DMS53 treated with DMSO at 0.1 percent for 48 hours (cell line): ENCODE data around the gene VAT1L.

Experiments used
- DNase-seq: peaks from one replicate; lab custom pipeline; 2025; ENCODE audit not compliant: unreplicated experiment; lab: John Stamatoyannopoulos, UW

Gene VAT1L

DNA sequence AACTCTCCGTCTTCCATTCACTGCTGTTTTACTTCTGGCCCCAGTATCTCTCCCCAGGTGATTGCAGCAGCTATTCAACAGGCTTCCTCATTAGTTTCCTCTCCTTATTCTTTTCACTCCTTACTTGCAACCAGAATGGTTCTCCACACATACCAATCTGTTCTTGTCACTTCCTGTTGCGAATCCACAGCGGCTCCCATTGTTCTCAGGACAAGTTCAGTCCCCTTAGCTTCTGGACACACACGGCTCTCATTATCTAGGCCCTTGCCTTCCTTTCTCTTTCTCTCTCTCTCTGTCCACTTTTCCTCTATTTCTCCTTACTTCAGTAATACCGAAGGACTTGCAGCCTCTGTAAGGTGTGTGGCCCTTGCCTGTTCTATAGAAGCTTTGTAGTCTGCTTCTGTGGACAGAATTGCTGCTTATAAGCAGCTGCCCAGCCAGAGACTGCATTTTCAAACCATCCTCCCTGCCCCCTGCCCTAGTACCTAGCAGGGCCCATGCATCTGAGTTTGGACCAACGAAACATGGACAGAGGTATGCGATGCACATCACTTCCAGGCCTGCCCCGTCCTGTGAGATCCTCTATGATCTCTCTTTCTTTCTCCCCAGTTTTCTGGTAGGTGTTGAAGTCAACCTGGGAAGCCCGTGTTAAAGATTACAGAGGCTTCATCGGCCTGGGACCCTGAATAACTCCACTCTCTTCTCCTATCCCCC is 45.7 kb downstream of the VAT1L start:
- DNase-seq: no peak

DNA sequence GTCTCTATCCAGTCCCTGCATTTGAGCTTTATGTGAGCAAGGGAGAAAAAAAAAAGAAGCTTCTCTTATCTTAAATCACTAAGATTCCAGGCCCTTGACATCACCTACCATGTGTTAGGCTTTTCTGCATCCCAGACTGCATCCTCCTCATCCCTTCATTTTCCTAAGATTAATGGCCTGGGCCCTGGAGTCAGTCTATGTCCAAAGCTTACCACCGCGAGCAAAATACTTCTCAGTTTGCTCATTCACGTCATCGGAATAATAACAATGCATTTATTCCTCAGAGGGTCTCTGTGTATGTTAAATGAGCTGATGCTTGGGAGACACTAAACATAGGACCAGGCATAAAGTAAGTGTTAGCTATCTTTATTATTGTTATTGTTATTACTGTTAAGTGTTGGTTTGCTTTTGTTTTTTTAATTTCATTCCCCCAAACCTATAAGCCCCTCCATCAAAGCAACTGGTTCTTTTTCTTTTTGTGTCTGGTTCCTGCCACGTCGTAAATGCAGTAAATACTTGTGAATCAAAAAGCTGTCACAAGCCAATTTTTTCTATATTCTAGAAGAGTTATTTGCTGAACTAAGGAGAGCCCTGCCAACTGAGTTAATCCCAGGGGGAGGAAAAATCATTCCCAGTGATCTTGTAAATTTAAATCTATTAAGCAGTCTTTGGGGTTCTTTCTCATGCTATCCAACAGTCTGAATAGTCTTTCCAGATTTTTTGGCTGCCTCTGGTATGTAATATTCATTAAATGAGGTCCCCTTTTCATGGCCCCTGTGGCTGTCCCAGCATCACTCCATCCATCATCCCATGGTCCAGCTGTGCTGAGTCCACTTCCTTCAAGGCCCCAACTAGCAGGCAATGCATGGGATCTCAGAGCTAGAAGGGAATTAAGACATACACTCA is 46.5 kb downstream of the VAT1L start:
- DNase-seq: no peak

DNA sequence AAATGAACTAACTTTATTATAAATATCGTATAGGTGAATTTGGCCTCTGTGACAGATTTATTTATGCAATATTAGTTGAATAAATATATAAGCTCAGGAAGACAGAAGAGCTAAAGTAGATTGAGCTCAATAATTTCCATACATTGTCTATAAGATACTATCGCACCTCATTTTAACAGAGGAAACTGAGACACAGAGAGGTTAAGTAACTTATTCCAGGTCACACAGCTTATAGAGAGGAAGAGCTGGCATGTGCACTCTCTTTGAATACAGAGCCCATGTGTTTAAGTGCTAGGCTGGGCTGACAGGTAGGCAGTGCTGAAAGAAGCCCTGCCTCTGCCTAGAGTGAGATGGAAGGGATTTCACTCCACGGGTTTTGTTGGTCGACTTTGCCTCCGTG is 48.4 kb downstream of the VAT1L start:
- DNase-seq: no peak

DNA sequence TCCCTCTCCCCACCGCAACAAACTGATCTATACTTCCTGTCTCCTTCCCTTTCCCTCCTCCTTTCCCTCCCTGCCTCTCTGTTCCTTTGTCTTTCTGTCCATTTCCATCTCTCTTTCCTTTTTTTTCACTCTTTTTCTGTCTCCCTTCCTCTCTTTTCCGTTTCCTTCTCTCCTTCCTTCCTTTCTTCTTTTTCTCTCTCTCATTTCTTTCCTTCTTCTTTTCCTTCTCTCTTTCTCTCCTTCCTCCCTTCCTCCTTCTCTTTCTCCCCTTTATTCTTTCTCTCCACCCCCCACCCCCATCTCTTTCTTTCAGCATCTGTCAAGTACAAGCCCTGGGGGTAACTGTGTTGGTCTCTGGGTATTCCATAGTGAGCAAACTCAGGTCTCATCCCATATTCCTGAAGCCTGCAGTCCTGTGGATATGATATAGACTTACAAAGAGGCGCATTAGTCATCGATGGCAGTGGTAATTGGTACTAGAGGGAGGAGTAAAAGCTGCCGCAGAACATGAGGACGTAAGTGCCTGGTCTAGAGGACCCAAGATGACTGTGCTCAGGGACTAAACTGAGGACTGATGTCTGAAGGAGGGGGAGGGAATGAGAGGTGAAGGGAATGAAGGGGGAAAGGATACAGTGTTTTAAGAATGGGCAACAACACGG is 50.4 kb downstream of the VAT1L start:
- no peak for DNase-seq

DNA sequence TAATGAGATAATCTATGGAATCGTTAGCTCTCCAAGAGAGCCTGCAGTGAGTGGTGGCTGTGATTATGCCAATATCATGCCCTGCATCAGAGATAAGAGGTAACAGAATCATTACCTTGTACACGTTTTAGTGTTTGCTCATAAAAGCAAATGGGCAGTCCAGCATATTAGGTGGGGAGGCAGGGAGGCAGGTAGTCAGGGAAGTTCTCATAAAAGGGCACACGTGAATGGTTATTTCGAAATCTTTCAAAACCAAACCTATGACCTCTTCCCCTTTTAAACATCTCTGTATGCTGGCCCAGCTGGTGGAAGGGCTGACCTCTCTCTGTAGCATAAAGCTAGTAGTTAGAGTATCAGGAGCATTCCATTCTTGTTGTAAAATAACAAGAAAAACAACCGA is 51.7 kb downstream of the VAT1L start:
- DNase-seq: no peak

DNA sequence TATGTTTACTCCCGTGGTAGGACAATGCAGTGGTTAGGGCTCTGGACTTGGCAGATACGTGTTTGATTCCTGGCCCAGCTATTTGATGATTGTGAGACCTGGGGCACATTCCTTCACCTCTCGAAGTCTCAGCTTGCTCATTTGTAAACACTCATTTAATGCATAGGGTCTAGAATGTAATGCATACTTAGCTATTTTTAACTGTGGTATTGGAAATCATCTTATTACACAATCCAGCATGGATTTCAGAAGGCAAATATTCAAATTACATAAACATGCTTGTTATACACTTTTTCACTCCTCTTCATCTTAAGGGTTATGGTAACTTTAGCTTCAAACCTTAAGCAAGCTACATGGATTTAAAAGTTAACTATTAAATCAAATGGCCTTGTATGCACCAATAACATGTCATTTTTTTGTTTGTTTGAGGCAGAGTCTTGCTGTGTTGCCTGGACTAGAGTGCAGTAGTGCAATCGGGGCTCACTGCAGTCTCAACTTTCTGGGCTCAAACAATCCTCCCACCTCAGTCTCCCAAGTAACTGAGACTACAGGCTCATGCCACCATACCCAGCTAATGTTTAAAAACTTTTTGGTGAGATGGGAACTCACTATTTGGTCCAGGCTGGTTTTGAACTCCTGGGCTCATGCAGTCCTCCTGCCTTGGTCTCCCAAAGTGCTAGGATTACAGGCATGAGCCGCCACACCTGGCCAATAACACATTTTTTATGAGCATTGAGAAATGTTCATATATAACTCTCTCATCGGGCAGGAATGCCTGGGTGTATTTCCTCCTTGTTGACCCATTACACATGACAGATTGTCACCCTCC is 52.5 kb downstream of the VAT1L start:
- DNase-seq: no peak

DNA sequence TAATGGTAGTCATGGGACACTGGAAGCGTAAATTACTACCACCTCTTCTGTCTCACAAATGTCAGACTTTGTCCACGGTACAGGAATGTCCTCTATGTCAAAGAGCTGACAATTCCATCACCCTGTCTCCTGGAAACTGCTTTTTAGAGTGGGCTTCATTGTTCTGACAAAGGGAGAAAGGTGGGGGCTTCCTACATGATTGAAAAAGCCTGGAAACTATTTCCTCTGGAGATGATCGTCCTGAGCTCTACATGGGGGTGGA is 53.1 kb downstream of the VAT1L start:
- DNase-seq: no peak

DNA sequence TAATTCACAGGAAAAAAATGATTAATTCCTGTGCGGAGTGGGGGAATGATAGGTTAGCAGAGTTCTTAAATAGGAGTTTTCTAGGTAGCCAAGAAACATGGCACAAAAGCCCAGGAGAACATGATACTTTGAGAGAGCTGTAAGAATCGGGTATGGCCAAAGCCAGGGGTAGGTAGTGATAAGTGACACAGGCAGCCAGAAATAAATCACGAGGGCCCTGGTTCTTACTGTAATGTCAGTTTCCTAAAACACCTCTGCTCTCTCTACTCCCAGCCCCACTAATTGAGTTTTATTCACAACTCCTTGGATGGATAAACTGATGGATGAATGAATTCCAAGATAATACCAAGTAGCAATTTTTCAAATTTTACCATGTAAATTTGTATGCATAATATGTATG is 54.1 kb downstream of the VAT1L start:
- DNase-seq: no peak

DNA sequence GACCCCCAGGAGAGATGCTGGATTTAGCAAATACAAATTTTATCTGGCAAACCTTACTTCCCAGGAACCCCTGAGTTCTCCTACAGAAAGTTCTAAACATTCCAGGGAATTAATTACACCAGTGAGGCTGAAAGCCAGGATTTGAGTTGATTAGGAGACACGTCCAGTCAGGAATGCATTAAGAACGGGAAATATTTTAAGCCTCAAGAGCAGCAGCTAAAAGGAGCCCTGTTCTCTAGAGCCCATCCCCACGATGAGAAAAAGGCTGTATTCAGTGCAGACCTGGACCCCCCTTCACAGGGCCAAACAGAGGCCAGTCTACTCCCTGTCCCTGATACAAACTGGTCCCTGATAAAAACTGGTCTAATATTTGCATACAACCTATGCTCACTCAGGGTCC is 55.0 kb downstream of the VAT1L start:
- DNase-seq: no peak

DNA sequence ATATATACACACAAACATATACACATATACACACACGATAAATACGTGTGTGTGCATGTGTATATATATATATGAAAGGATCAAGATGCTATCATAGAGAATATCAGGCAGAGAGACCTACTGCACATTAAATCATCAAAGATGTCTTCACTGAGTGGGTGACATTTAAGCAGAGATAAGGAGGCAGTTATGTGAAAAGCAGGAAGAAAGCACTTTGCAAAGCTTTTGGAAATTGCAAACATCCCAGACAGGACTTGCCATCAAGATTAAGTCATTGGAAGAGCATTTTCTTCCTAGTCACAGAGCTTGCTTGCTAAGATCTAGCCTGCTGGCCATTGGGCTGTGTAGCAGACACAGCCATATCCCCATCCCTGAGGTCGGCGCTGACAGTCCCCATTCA is 56.4 kb downstream of the VAT1L start:
- no peak for DNase-seq

DNA sequence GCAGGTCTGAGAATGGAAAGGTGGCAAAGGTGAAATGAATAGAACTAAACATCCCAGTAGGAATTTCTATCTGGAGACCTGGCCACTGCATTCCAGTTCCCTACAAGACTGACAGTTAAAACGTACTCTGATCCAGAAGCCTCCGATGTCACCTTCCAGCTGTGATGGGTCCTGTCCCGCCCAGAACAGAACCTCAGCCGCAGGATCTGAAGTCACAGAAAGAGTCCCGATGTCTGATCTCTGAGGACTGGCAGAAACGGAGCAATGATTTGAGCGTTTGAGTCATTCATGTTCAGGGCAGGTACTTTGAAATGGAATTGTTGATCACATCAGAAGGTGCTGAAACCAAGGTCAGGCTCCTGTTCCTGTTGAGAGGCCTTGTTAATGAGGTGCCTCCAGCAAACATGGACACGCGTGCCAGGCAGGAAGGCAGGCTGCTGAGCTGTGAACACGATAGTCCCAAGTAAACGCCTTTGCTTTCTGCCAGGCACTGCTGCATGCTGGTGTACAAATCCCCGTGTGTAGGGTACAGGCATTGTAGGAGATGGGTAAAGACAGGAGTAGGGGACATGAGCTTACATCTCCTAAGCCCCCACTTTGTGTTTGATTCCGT is 61.4 kb downstream of the VAT1L start:
- no peak for DNase-seq

DNA sequence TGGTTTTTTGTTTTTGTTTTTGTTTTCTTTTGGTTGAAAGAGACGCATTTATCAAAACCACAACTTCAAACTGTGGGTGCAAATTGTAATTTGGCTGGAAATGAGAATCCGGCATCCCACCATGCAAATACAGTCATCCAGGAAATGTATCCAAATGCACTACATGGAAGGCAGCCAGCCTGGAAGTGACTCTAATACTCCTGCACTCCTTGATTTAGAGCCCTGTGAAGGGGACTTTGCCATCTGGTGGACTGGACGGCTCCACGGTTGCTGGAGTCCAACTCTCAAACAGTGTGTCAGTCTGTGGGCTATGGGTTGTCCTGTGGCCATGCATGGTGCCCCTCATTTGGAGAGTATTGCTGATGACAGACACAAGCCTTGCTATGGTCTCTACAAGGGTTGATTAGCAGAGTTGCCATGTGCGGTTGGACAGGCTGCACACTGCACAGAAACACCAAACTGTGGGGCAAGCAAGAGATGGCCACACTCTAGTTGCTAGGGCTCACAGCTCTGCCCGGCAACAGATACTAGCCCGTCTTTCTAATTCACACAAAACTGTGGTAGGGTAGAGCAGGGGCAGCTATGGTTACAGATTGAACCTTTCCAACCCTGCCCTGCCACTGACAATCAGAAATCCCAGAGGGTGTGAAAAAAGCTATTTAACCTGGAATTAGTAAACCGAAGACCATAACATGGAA is 62.4 kb downstream of the VAT1L start:
- no peak for DNase-seq

DNA sequence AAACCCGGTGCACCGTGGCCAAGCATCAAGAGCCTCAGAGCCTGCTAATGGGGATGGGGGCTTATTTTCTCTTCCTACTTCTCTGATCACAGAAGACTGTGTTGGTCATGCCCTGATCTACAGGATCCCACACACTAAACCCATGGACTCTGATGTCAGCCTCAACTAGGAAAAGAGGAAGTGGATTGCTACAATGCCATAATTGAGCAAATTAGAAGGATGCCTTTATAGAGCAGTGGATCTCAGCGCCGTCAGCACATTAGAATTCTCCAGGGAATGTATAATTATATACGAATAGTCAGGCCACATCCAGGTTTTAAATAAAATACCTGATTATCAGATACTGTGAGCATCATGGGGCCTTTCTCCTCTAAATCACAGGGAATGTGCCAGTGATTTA is 64.8 kb downstream of the VAT1L start:
- no peak for DNase-seq

DNA sequence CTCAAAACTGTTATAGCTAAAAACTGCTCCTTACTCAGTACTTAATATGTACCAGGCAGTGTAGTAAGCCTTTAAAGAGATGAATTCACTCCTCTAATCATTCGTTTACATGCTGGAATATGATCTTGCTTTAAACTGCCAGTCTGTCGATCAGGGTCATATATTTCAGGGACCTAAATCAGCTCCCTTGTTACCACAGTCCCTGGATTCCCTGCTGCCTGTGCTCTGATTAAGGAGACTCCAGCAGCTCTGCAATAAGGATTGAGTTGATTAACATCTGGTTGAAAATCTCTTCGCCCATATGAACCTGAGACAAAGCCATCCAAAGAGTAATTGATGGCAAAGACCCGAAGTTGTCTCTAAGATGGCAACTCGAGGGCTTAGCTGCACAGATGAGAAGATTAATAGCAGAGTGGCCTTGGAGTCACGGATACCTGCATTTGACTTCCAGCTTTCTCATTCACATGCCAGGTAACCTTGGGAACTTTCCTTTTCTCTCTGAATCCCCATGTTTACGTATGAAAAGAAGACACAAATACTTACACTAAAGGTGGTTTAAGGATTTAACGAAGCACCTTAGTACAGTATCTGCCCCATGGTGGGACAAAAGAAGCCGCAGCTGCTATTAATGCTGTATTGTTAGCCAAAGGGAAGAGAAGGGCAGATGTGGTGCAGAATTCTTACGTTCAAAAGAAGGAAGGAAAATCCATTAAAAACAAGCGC is 68.2 kb downstream of the VAT1L start:
- DNase-seq: no peak

DNA sequence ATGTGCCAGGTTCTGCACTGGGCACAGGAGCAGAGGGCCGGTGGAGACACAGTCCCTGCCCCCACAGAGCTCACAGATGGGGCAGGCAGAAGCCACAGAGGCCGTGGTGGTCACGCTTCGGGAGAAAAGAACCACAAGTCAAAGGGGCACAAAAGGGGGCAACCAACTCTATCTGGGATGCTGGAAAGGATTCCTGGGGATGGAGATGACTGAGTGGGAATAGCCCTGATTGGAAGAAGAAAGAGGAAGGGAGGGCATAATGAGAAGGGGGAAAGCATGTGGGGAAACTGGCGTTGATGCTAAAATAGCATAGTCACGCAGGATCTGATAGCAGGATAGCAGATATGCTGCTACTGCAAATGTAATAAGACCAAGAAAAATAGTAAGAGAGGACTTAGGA is 69.7 kb downstream of the VAT1L start:
- DNase-seq: no peak

DNA sequence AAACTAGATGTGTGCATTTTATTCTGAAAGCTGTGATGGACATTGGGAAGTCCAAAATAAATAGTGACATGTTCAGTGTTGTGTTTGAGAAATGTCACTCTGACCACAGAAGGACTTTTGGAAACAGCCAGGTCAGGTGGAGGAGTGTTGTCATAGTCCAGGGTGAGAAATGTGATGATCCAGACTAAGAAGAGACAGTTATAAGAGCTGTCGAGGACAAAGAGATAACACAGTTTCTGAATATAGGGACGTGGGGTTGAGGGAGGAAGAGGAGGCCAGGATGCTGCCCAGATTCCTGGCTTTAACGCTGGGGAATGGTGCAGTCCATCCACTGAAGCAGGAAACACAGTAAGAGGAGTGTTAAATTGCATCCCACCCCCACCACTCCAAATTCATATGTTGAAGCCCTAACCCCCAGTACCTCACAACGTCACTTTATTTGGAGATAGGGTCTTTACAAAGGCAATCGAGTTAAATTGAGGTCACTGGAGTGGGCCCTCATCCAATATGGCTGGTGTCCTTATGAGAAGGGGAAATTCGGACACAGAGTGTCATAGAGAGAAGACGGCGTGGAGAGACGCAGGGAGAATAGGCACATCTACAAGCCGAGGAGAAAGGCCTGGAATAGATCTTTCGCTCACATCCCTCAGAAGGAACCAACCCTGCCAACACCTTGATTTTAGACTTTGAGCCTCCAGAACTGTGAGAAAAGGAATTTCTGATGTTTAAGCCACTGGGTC is 71.3 kb downstream of the VAT1L start:
- no peak for DNase-seq

DNA sequence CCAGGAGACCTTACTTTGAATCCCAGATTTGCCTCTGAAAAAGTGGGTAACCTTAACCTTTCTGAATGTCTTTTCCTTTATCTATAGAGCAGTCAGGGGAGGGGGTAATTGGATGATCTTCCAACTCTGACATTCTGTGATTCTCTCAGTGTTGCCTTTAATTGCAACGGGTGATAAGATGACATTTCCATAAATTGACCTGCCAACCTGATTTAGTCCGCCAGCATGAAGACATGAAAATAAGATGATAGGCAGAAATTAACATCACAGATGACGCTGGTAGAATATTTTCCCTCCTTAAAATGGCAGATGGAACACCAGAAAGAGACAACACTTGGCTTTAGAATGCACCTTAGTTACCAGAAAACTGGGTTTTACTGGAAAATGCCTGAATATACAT is 72.6 kb downstream of the VAT1L start:
- DNase-seq: no peak

DNA sequence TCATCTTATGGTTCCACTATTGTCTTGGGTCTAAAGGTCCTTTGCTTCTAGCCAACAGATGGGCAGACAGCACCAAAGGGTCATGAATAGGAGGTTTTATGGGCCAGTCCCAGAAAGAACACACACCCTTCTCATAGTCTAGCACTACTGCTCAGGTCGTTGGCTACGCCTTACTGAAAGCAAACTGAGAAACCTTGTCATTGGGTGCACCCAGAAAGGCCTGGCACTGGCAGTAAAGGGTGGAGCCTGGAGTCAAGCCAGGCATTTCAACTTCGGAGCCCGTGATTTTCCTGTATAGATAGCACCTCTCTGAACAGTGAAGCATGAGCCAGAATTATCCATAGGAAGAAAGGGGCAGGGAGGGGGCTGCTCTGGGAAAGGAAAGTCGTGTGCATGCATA is 74.9 kb downstream of the VAT1L start:
- DNase-seq: no peak

DNA sequence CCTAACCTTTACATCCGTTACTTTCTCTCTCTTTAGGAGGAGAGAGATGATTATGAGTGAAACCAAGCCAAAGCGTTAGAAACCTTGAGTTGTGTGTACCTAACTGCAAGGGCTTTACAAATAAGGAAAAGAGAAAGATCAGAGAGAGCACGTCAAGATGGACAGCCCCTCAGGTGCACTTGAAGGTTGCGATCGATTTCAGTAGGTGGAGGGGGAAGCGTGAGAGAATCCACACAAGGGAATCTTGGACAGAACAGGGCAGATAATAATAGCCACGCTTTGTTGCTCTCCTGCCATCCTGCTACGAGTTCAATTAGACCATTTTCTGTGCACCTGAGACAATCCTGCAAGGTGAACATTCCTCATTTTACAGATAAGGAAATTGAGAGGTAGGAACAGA is 78.4 kb downstream of the VAT1L start:
- no peak for DNase-seq
